Measurements from ENCODE around the gene RNF150. TPM values are rescaled to one million over a fixed set of nuclear protein-coding genes. Genes with fewer than 3 reads are reported as not detected.
A peak's percentile ranks its signal among the peaks of the same experiment; 100 is the strongest.
"Not testable (repeated sequence)": the region's sequence is repeated elsewhere in the genome, so short reads cannot be mapped to it uniquely, and the experiment has no call there.

RNF150 gene
- total RNA-seq, 1 donor from 2014 or later, result 9.1 TPM

DNA sequence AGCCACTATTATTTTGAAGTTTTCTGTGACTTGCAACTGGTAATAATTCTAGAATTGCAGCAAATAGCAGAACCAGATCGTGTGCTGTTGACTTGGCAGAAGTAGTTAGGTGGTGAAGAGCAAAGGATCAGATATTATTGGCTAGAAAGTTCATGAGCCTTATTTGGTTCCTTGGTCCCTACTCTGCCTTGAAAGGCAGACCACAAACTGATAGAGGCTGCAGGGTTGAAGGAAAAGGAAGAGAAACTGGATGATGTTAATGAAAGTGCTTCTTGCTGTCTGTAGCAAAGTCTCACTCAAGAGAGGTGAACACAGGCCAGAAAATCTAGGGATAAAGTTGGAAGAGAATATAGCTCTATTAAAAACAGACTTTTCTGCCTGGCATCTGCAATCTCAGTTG is 41.2 kb upstream of the RNF150 start:
- Histone ChIP-seq H3K9me3 (no peaks in the 10 kb centered on the region), H3K36me3 (no peaks in the 10 kb centered on the region), H3K27me3 (no peaks in the 10 kb centered on the region), H3K4me3 (no peak overlapping the region), H3K4me1 (no peaks in the 10 kb centered on the region), H3K27ac (no peak overlapping the region)
- DNase-seq (ENCODE audit: extremely low spot score in 2 of 2), result no peak
- intact Hi-C loops (cut with DNase I), result no loop called here
- TF ChIP-seq POLR2A (IDR thresholded peaks at IDR 0.05) (no peak), POLR2AphosphoS5 (IDR thresholded peaks at IDR 0.05; ENCODE audit: insufficient read depth in 1 of 2, low read depth in 1 of 2) (no peak)
- TF ChIP-seq, protein P1, sequence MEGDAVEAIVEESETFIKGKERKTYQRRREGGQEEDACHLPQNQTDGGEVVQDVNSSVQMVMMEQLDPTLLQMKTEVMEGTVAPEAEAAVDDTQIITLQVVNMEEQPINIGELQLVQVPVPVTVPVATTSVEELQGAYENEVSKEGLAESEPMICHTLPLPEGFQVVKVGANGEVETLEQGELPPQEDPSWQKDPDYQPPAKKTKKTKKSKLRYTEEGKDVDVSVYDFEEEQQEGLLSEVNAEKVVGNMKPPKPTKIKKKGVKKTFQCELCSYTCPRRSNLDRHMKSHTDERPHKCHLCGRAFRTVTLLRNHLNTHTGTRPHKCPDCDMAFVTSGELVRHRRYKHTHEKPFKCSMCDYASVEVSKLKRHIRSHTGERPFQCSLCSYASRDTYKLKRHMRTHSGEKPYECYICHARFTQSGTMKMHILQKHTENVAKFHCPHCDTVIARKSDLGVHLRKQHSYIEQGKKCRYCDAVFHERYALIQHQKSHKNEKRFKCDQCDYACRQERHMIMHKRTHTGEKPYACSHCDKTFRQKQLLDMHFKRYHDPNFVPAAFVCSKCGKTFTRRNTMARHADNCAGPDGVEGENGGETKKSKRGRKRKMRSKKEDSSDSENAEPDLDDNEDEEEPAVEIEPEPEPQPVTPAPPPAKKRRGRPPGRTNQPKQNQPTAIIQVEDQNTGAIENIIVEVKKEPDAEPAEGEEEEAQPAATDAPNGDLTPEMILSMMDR (IDR thresholded peaks at IDR 0.05), result no peak

DNA sequence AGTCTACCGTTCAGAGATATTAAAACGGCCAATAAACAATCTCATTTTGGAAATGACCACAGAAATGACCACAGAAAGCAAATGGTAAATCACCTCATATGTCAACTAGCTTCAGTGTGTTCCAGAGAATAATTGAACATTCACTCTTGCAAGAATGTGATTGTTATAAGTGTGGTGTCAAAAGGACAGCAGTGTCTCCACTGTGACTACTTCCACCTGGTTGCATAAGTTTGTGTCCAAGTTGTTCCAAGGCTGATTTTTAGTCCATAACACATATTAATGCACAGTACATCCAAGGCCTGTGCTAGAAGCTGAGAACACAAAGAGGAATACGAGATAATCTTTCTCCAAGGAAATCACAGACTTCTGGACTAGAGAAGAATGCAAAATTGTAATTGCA is 37.4 kb upstream of the RNF150 start:
- no peaks in the 10 kb centered on the region for H3K4me1 ChIP-seq
- no peaks in the 10 kb centered on the region for H3K36me3 ChIP-seq
- no peaks in the 10 kb centered on the region for H3K27me3 ChIP-seq
- intact Hi-C loops (cut with DNase I), result no loop called here
- TF ChIP-seq POLR2AphosphoS5 (IDR thresholded peaks at IDR 0.05; ENCODE audit: insufficient read depth in 1 of 2, low read depth in 1 of 2) (no peak), POLR2A (IDR thresholded peaks at IDR 0.05) (no peak)
- TF ChIP-seq, protein P1 (IDR thresholded peaks at IDR 0.05), result no peak
- no peak overlapping the region for H3K27ac ChIP-seq
- no peak for DNase-seq (ENCODE audit: extremely low spot score in 2 of 2)
- H3K4me3 ChIP-seq, result no peak overlapping the region
- H3K9me3 ChIP-seq, result no peaks in the 10 kb centered on the region

- H3K4me1 ChIP-seq, result no peaks in the 10 kb centered on the region
- H3K27ac ChIP-seq, result no peak overlapping the region
- no peak overlapping the region for H3K4me3 ChIP-seq
- intact Hi-C loops (cut with DNase I), result no loop called here
- no peaks in the 10 kb centered on the region for H3K36me3 ChIP-seq
- TF ChIP-seq POLR2A (IDR thresholded peaks at IDR 0.05) (no peak), POLR2AphosphoS5 (IDR thresholded peaks at IDR 0.05; ENCODE audit: insufficient read depth in 1 of 2, low read depth in 1 of 2) (no peak)
- TF ChIP-seq, protein P1 (IDR thresholded peaks at IDR 0.05), result no peak
- H3K27me3 ChIP-seq, result no peaks in the 10 kb centered on the region
- DNase-seq (ENCODE audit: extremely low spot score in 2 of 2), result no peak
- no peaks in the 10 kb centered on the region for H3K9me3 ChIP-seq
These were observed 36.1 kb upstream of the RNF150 start for GRCh38 chr4:141169391-141169790.

- H3K4me1 ChIP-seq; H3K9me3 ChIP-seq; H3K27ac ChIP-seq; H3K4me3 ChIP-seq; intact Hi-C loops (cut with DNase I); DNase-seq (ENCODE audit: extremely low spot score in 2 of 2); H3K36me3 ChIP-seq; H3K27me3 ChIP-seq: not testable (repeated sequence)
These were observed 31.7 kb upstream of the RNF150 start for GRCh38 chr4:141165001-141165400.

GRCh38 chr4:141159027-141159426 is 25.8 kb upstream of the RNF150 start:
- DNase-seq (ENCODE audit: extremely low spot score in 2 of 2), result no peak
- Histone ChIP-seq H3K27me3 (no peaks in the 10 kb centered on the region), H3K27ac (no peak overlapping the region), H3K4me1 (no peaks in the 10 kb centered on the region), H3K4me3 (no peak overlapping the region), H3K36me3 (no peaks in the 10 kb centered on the region), H3K9me3 (no peaks in the 10 kb centered on the region)
- intact Hi-C loops (cut with DNase I), result no loop called here
- TF ChIP-seq POLR2AphosphoS5 (IDR thresholded peaks at IDR 0.05; ENCODE audit: insufficient read depth in 1 of 2, low read depth in 1 of 2) (no peak), POLR2A (IDR thresholded peaks at IDR 0.05) (no peak)

DNA sequence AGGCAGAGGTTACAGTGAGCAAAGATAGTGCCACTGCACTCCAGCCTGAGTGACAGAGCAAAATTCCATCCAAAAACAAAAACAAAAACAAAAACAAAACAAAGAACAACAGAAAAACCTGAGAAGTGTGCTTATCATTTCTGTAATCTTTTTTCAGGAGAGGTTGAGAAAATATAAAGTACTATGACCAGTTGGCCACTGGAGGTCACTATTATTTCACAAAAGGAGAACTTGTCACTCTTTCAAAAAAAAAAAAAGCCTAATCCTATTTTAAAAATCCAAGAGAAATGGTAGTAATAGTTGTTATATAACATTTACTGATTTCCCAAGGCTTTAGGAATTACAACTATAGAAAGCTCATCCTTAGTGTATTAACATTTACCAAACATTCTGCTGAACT is 24.9 kb upstream of the RNF150 start:
- TF ChIP-seq, protein P1 (IDR thresholded peaks at IDR 0.05), result peak in 2 of 3 experiments; percentile 33 to 44
- TF ChIP-seq POLR2AphosphoS5 (IDR thresholded peaks at IDR 0.05; ENCODE audit: insufficient read depth in 1 of 2, low read depth in 1 of 2) (no peak), POLR2A (IDR thresholded peaks at IDR 0.05) (no peak)
- Histone ChIP-seq H3K36me3 (no peaks in the 10 kb centered on the region), H3K4me1 (no peaks in the 10 kb centered on the region), H3K27me3 (no peaks in the 10 kb centered on the region), H3K27ac (no peak overlapping the region), H3K4me3 (no peak overlapping the region), H3K9me3 (no peaks in the 10 kb centered on the region)
- no peak for DNase-seq (ENCODE audit: extremely low spot score in 2 of 2)
- intact Hi-C loops (cut with DNase I), result no loop called here

Data from vagina (tissue), 2 donors.